ENCODE results near the gene USP51. TPM values are rescaled to one million over a fixed set of nuclear protein-coding genes. Genes with fewer than 3 reads are reported as not detected.
A peak's percentile ranks its signal among the peaks of the same experiment; 100 is the strongest.
"Not testable (repeated sequence)": the region's sequence is repeated elsewhere in the genome, so short reads cannot be mapped to it uniquely, and the experiment has no call there.

Gene USP51
- total RNA-seq, 1 experiment from 2014 or later, result not detected

GRCh38 chrX:55508410-55509152 lies 18.9 kb upstream of the USP51 start:
- H3K9me2 ChIP-seq (ENCODE audit: insufficient read depth); intact Hi-C loops (cut with micrococcal nuclease); H3K9ac ChIP-seq (ENCODE audit: low read length); H4K20me1 ChIP-seq (ENCODE audit: insufficient read depth); BruUV-seq (replicated peaks); H3K27ac ChIP-seq (ENCODE audit: low read depth, low read length); H3K36me3 ChIP-seq (ENCODE audit: control insufficient read depth in 1 of 2, insufficient read depth in 2 of 2, low read length in 2 of 2); H3K27me3 ChIP-seq (ENCODE audit: insufficient read depth, low read length); CTCF ChIA-PET; RAD21 ChIA-PET (ENCODE audit: low non-redundant PET in 1 of 2, low total read pairs in 2 of 2, uncharacterized antibody in 2 of 2, unreplicated experiment in 2 of 2); H3K9me3 ChIP-seq (ENCODE audit: control insufficient read depth in 1 of 2, insufficient read depth in 1 of 2, low read depth in 1 of 2, low read length in 2 of 2); POLR2A ChIA-PET; H2AFZ ChIP-seq (ENCODE audit: low read depth, low read length, poor library complexity, severe bottlenecking); H3K4me3 ChIP-seq (replicated peaks in 1 of 2; ENCODE audit: low read depth in 1 of 2, low read length in 2 of 2); H3K79me2 ChIP-seq (ENCODE audit: insufficient read depth, low read length); H3K4me1 ChIP-seq (ENCODE audit: control insufficient read depth in 1 of 2, insufficient read depth in 2 of 2, low read length in 2 of 2); H3K4me2 ChIP-seq (ENCODE audit: low read length); DNase-seq (ENCODE audit: low read depth, low spot score): not testable (repeated sequence)
- peak; percentile 70 for ATAC-seq

GRCh38 chrX:55507699-55508098 lies 18.1 kb upstream of the USP51 start:
- H3K27me3 ChIP-seq (ENCODE audit: insufficient read depth, low read length); H3K9me2 ChIP-seq (ENCODE audit: insufficient read depth); H3K4me2 ChIP-seq (ENCODE audit: low read length); H3K4me1 ChIP-seq (ENCODE audit: control insufficient read depth in 1 of 2, insufficient read depth in 2 of 2, low read length in 2 of 2); H3K9ac ChIP-seq (ENCODE audit: low read length); BruUV-seq (replicated peaks); H3K9me3 ChIP-seq (ENCODE audit: control insufficient read depth in 1 of 2, insufficient read depth in 1 of 2, low read depth in 1 of 2, low read length in 2 of 2); ATAC-seq; H4K20me1 ChIP-seq (ENCODE audit: insufficient read depth); H3K27ac ChIP-seq (ENCODE audit: low read depth, low read length); H3K36me3 ChIP-seq (ENCODE audit: control insufficient read depth in 1 of 2, insufficient read depth in 2 of 2, low read length in 2 of 2); H3K79me2 ChIP-seq (ENCODE audit: insufficient read depth, low read length); POLR2A ChIA-PET; DNase-seq (ENCODE audit: low read depth, low spot score); intact Hi-C loops (cut with micrococcal nuclease); H3K4me3 ChIP-seq (replicated peaks in 1 of 2; ENCODE audit: low read depth in 1 of 2, low read length in 2 of 2); RAD21 ChIA-PET (ENCODE audit: low non-redundant PET in 1 of 2, low total read pairs in 2 of 2, uncharacterized antibody in 2 of 2, unreplicated experiment in 2 of 2); CTCF ChIA-PET; H2AFZ ChIP-seq (ENCODE audit: low read depth, low read length, poor library complexity, severe bottlenecking): not testable (repeated sequence)

GRCh38 chrX:55507010-55507409 lies 17.4 kb upstream of the USP51 start:
- CTCF ChIA-PET; POLR2A ChIA-PET; RAD21 ChIA-PET (ENCODE audit: low non-redundant PET in 1 of 2, low total read pairs in 2 of 2, uncharacterized antibody in 2 of 2, unreplicated experiment in 2 of 2); H2AFZ ChIP-seq (ENCODE audit: low read depth, low read length, poor library complexity, severe bottlenecking); H3K4me2 ChIP-seq (ENCODE audit: low read length); H3K27me3 ChIP-seq (ENCODE audit: insufficient read depth, low read length); BruUV-seq (replicated peaks); intact Hi-C loops (cut with micrococcal nuclease); H3K9ac ChIP-seq (ENCODE audit: low read length); H4K20me1 ChIP-seq (ENCODE audit: insufficient read depth); H3K4me1 ChIP-seq (ENCODE audit: control insufficient read depth in 1 of 2, insufficient read depth in 2 of 2, low read length in 2 of 2); DNase-seq (ENCODE audit: low read depth, low spot score); H3K36me3 ChIP-seq (ENCODE audit: control insufficient read depth in 1 of 2, insufficient read depth in 2 of 2, low read length in 2 of 2); H3K9me3 ChIP-seq (ENCODE audit: control insufficient read depth in 1 of 2, insufficient read depth in 1 of 2, low read depth in 1 of 2, low read length in 2 of 2); H3K9me2 ChIP-seq (ENCODE audit: insufficient read depth); H3K27ac ChIP-seq (ENCODE audit: low read depth, low read length); H3K4me3 ChIP-seq (replicated peaks in 1 of 2; ENCODE audit: low read depth in 1 of 2, low read length in 2 of 2); ATAC-seq; H3K79me2 ChIP-seq (ENCODE audit: insufficient read depth, low read length): not testable (repeated sequence)
